Lung (tissue), 12 donors: Measurements from ENCODE around the gene CYP4B1. TPM values are rescaled to one million over a fixed set of nuclear protein-coding genes. Genes with fewer than 3 reads are reported as not detected.

ENCODE experiments used
- ATAC-seq: fragments of 200-7000 bp; cut with Tn5 transposase; one replicate; pipeline ENCODE4 v1.9.1; 2020; ENCODE audit warnings: moderate number of reproducible peaks; ENCODE audit not compliant: insufficient read depth, low FRiP score
- DNase-seq, 3 donors: peaks; one replicate each; pipeline ENCODE4 v3.0.0-alpha.2; 2013 to 2017
- H3K27ac ChIP-seq, 2 donors: one replicate each; pipeline ENCODE4 v1.5.1; 2013; ENCODE audit warnings: mild to moderate bottlenecking in 2 of 2, moderate library complexity in 2 of 2, control low read depth in 1 of 2, inconsistent platforms in 1 of 2, low read depth in 1 of 2, low read length in 1 of 2
- H3K27me3 ChIP-seq, 3 donors: one replicate each; pipeline ENCODE4 v1.5.1; 2013; ENCODE audit warnings: low read length in 2 of 3; ENCODE audit not compliant: control insufficient read depth in 3 of 3, insufficient read depth in 3 of 3
- H3K36me3 ChIP-seq, 4 donors: one replicate each; pipeline ENCODE4 v1.5.1; 2013; ENCODE audit warnings: low read length in 4 of 4, mild to moderate bottlenecking in 1 of 4, moderate library complexity in 1 of 4; ENCODE audit not compliant: control insufficient read depth in 4 of 4, insufficient read depth in 4 of 4
- H3K4me1 ChIP-seq, 5 donors: one replicate each; pipeline ENCODE4 v1.5.1; 2013; ENCODE audit warnings: low read length in 5 of 5, mild to moderate bottlenecking in 2 of 5, moderate library complexity in 1 of 5; ENCODE audit not compliant: control insufficient read depth in 5 of 5, insufficient read depth in 5 of 5
- H3K4me3 ChIP-seq: one replicate; pipeline ENCODE4 v1.5.1; 2013; ENCODE audit warnings: mild to moderate bottlenecking, control low read depth, moderate library complexity
- H3K9ac ChIP-seq, 2 donors: one replicate each; pipeline ENCODE4 v1.5.1; 2013; ENCODE audit warnings: low read length in 2 of 2, control low read depth in 1 of 2; ENCODE audit not compliant: insufficient read depth in 1 of 2
- H3K9me3 ChIP-seq, 4 donors: one replicate each; pipeline ENCODE4 v1.5.1; 2013; ENCODE audit warnings: low read length in 3 of 4, mild to moderate bottlenecking in 1 of 4, moderate library complexity in 1 of 4; ENCODE audit not compliant: control insufficient read depth in 4 of 4, insufficient read depth in 3 of 4
- CTCF ChIP-seq: IDR thresholded peaks from 2 replicates; pipeline ENCODE4 v1.5.1; 2012; ENCODE audit warnings: mild to moderate bottlenecking; ENCODE audit errors: control extremely low read depth, extremely low read depth
- WGBS, 2 donors: extraction: QIAGEN DNeasy Blood & Tissue Kit; methylation state at CpG; one replicate each; pipeline ENCODE4 v1.1.7; 2013; 5-methylcytosine and 5-hydroxymethylcytosine counted together
- polyA plus RNA-seq, 2 donors: library from polyadenylated mRNA; stranded (reverse); fragments of 200-250 nt; gene quantifications; one replicate each; pipeline ENCODE4 v1.2.1, GENCODE V29; 2013
- total RNA-seq, 2 donors: library from RNA; depleted of rRNA in 1 of 2; stranded (reverse); fragments of >200 nt in 1 of 2; gene quantifications; one replicate each; pipeline ENCODE4 v1.2.1, GENCODE V29; 2014 to 2021
- donor health status: control.
- donor health status: control.
- donor health status: Bipolar disorder and iron deficiency.
- donor health status: healthy.
- donor health status: DM: yes; HTN: yes; CAD: no.

Gene CYP4B1
- total and polyA plus RNA-seq, 4 donors: 75.7 to 180 (median 157) TPM

GRCh38 chr1:46800742-46801141 lies 1.9 kb downstream of the CYP4B1 start:
- WGBS, 2 donors: 65 to 66% methylated on average over 4 of the region's 4 CpGs
- peak overlapping the region in 1 of 2 donors; percentile 71 for H3K27ac ChIP-seq
- no peak overlapping the region for H3K9ac ChIP-seq

GRCh38 chr1:46801323-46802055 lies 2.6 kb downstream of the CYP4B1 start:
- H3K4me3 ChIP-seq: no peak overlapping the region
- 59 to 77% methylated on average over 5 of the region's 5 CpGs for WGBS, 2 donors
- TF ChIP-seq CTCF: no peak
- H3K27me3 ChIP-seq: no peaks in the 10 kb centered on the region
- peak overlapping the region in 1 of 2 donors; percentile 83 for H3K27ac ChIP-seq
- peaks cover 0 to 21% (median 0%) of the 10 kb centered on the region in 5 donors for H3K4me1 ChIP-seq
- ATAC-seq (peak; percentile 32), DNase-seq (peak; percentile 21 to 55 (median 21))
- H3K9me3 ChIP-seq: no peaks in the 10 kb centered on the region
- no peaks in the 10 kb centered on the region for H3K36me3 ChIP-seq
- H3K9ac ChIP-seq: no peak overlapping the region

More at GRCh38 chr1:46800742-46801141, 1.9 kb downstream of the CYP4B1 start:
- Histone ChIP-seq H3K9me3 (no peaks in the 10 kb centered on the region), H3K36me3 (no peaks in the 10 kb centered on the region), H3K27me3 (no peaks in the 10 kb centered on the region), H3K4me3 (no peak overlapping the region), H3K4me1 (peaks cover 0 to 15% (median 0%) of the 10 kb centered on the region in 5 donors)
- TF ChIP-seq CTCF: no peak
- no peak for DNase-seq
- no peak for ATAC-seq

- DNase-seq (no peak), ATAC-seq (peak; percentile 36)
- Histone ChIP-seq H3K9me3 (no peaks in the 10 kb centered on the region), H3K27me3 (no peaks in the 10 kb centered on the region), H3K9ac (no peak overlapping the region), H3K36me3 (no peaks in the 10 kb centered on the region), H3K4me3 (no peak overlapping the region), H3K4me1 (peaks cover 0 to 23% (median 0%) of the 10 kb centered on the region in 5 donors), H3K27ac (peak overlapping the region in 1 of 2 donors; percentile 83)
- WGBS, 2 donors: 0 to 42% methylated on average over 1 of the region's 1 CpG
- TF ChIP-seq CTCF: no peak
These were observed 3.2 kb downstream of the CYP4B1 start for GRCh38 chr1:46802081-46802480.
